ENCODE results near the gene PIEZO2. TPM values are rescaled to one million over a fixed set of nuclear protein-coding genes. Genes with fewer than 3 reads are reported as not detected.

PIEZO2 gene
- total RNA-seq, 1 experiment from 2014 or later = 5.5 TPM

- TF ChIP-seq, protein P1, sequence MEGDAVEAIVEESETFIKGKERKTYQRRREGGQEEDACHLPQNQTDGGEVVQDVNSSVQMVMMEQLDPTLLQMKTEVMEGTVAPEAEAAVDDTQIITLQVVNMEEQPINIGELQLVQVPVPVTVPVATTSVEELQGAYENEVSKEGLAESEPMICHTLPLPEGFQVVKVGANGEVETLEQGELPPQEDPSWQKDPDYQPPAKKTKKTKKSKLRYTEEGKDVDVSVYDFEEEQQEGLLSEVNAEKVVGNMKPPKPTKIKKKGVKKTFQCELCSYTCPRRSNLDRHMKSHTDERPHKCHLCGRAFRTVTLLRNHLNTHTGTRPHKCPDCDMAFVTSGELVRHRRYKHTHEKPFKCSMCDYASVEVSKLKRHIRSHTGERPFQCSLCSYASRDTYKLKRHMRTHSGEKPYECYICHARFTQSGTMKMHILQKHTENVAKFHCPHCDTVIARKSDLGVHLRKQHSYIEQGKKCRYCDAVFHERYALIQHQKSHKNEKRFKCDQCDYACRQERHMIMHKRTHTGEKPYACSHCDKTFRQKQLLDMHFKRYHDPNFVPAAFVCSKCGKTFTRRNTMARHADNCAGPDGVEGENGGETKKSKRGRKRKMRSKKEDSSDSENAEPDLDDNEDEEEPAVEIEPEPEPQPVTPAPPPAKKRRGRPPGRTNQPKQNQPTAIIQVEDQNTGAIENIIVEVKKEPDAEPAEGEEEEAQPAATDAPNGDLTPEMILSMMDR (conservative IDR thresholded peaks at IDR 0.05; ENCODE audit: low read depth, low read length) = no peak
These were observed 139.5 kb downstream of the PIEZO2 start for GRCh38 chr18:11009869-11010268.

DNA sequence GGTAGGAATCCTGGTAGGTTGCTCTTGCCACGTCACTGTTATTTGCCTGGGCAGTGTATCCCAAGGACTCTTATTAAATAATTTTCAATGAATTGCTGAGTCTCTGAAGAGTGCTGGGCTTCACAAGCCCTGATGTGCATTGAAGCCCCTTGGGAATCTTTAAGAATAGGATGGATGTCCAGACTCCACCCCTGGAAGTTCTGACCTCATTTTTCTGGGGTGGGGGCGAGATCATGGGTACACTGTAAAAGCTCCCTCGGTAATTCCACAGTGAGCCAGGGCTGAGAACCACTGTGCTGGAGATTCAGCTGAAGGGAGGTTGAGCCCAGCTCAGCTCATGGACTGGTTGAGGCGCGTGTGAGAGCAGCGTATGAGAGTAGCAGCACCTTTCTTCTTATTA, 140.2 kb downstream of the PIEZO2 start:
- ChIA-PET POLR2A (ENCODE audit: low non-redundant PET) (no interaction called here), CTCF (no interaction called here)
- Histone ChIP-seq H3K27ac (ENCODE audit: low read depth, low read length, poor library complexity, severe bottlenecking) (no peak overlapping the region), H3K36me3 (ENCODE audit: insufficient read depth, low read length, poor library complexity, severe bottlenecking) (no peaks in the 10 kb centered on the region), H3K9me3 (ENCODE audit: low read depth, low read length, poor library complexity, severe bottlenecking) (no peaks in the 10 kb centered on the region), H3K4me1 (ENCODE audit: insufficient read depth, low read length, poor library complexity, severe bottlenecking) (no peaks in the 10 kb centered on the region), H3K27me3 (replicated peaks; ENCODE audit: insufficient read depth, low read depth, low read length, poor library complexity) (peaks cover 12% of the 10 kb centered on the region), H3K4me3 (ENCODE audit: low read depth, low read length, poor library complexity, severe bottlenecking) (no peak overlapping the region)
- TF ChIP-seq, protein P1 (conservative IDR thresholded peaks at IDR 0.05; ENCODE audit: low read depth, low read length) = no peak
- no peak for TF ChIP-seq EZH2 (IDR thresholded peaks at IDR 0.05; ENCODE audit: borderline replicate concordance, low read depth, low read length, poor library complexity, severe bottlenecking)
- BruUV-seq (replicated peaks) = no TSS peak
- DNase-seq (ENCODE audit: low spot score) = no peak
- intact Hi-C loops (cut with micrococcal nuclease; ENCODE audit: unreplicated experiment) = no loop called here

More at GRCh38 chr18:11009869-11010268, 139.5 kb downstream of the PIEZO2 start:
- CTCF ChIA-PET = no interaction called here
- intact Hi-C loops (cut with micrococcal nuclease; ENCODE audit: unreplicated experiment) = no loop called here
- no peaks in the 10 kb centered on the region for H3K4me1 ChIP-seq (ENCODE audit: insufficient read depth, low read length, poor library complexity, severe bottlenecking)
- POLR2A ChIA-PET (ENCODE audit: low non-redundant PET) = no interaction called here
- no peak for DNase-seq (ENCODE audit: low spot score)
- H3K9me3 ChIP-seq (ENCODE audit: low read depth, low read length, poor library complexity, severe bottlenecking) = no peaks in the 10 kb centered on the region
- no peak overlapping the region for H3K4me3 ChIP-seq (ENCODE audit: low read depth, low read length, poor library complexity, severe bottlenecking)
- no peak overlapping the region for H3K27ac ChIP-seq (ENCODE audit: low read depth, low read length, poor library complexity, severe bottlenecking)
- H3K27me3 ChIP-seq (replicated peaks; ENCODE audit: insufficient read depth, low read depth, low read length, poor library complexity) = peaks cover 12% of the 10 kb centered on the region
- H3K36me3 ChIP-seq (ENCODE audit: insufficient read depth, low read length, poor library complexity, severe bottlenecking) = no peaks in the 10 kb centered on the region
- BruUV-seq (replicated peaks) = no TSS peak

GRCh38 chr18:11008505-11008904, 140.9 kb downstream of the PIEZO2 start:
- no peaks in the 10 kb centered on the region for H3K4me1 ChIP-seq (ENCODE audit: insufficient read depth, low read length, poor library complexity, severe bottlenecking)
- TF ChIP-seq EZH2 (IDR thresholded peaks at IDR 0.05; ENCODE audit: borderline replicate concordance, low read depth, low read length, poor library complexity, severe bottlenecking) = no peak
- TF ChIP-seq, protein P1 (conservative IDR thresholded peaks at IDR 0.05; ENCODE audit: low read depth, low read length) = no peak
- H3K4me3 ChIP-seq (ENCODE audit: low read depth, low read length, poor library complexity, severe bottlenecking) = no peak overlapping the region
- no peak overlapping the region for H3K27ac ChIP-seq (ENCODE audit: low read depth, low read length, poor library complexity, severe bottlenecking)
- no peak for DNase-seq (ENCODE audit: low spot score)
- CTCF ChIA-PET = no interaction called here
- H3K27me3 ChIP-seq (replicated peaks; ENCODE audit: insufficient read depth, low read depth, low read length, poor library complexity) = peaks cover 12% of the 10 kb centered on the region
- BruUV-seq (replicated peaks) = no TSS peak
- POLR2A ChIA-PET (ENCODE audit: low non-redundant PET) = no interaction called here
- H3K9me3 ChIP-seq (ENCODE audit: low read depth, low read length, poor library complexity, severe bottlenecking) = no peaks in the 10 kb centered on the region
- no peaks in the 10 kb centered on the region for H3K36me3 ChIP-seq (ENCODE audit: insufficient read depth, low read length, poor library complexity, severe bottlenecking)
- intact Hi-C loops (cut with micrococcal nuclease; ENCODE audit: unreplicated experiment) = no loop called here
